GM19438 (cell line): ENCODE results near the gene ZCWPW1.
"Not testable (repeated sequence)": the region's sequence is repeated elsewhere in the genome, so short reads cannot be mapped to it uniquely, and the experiment has no call there.

Experiments
- ATAC-seq: cut with Tn5 transposase; IDR thresholded peaks from one replicate; pipeline ENCODE4 v1.9.1; 2021; ENCODE audit warnings: low read depth; ENCODE audit not compliant: unreplicated experiment

The ZCWPW1 gene

GRCh38 chr7:100380196-100380595, 48.3 kb downstream of the ZCWPW1 start:
- no peak for ATAC-seq

GRCh38 chr7:100378114-100378755, 50.3 kb downstream of the ZCWPW1 start:
- ATAC-seq = no peak

- ATAC-seq = no peak
These were observed 52.4 kb downstream of the ZCWPW1 start for GRCh38 chr7:100376066-100376465.

GRCh38 chr7:100374601-100375000, 53.9 kb downstream of the ZCWPW1 start:
- ATAC-seq = no peak

GRCh38 chr7:100373870-100374598, 54.5 kb downstream of the ZCWPW1 start:
- ATAC-seq = not testable (repeated sequence)

- no peak for ATAC-seq
These were observed 55.2 kb downstream of the ZCWPW1 start, which contains the start of gene PILRA for GRCh38 chr7:100373261-100373831. Gene PILRA, plus strand, starts transcription at chr7:100373487. Its CDS starts 170 bp downstream, at chr7:100373657.

GRCh38 chr7:100372694-100373093, 55.8 kb downstream of the ZCWPW1 start:
- ATAC-seq = no peak

GRCh38 chr7:100372256-100372655, 56.2 kb downstream of the ZCWPW1 start:
- ATAC-seq = no peak

- no peak for ATAC-seq
These were observed 56.8 kb downstream of the ZCWPW1 start for GRCh38 chr7:100371561-100372171.

- no peak for ATAC-seq
These were observed 57.8 kb downstream of the ZCWPW1 start for GRCh38 chr7:100370746-100371145.

GRCh38 chr7:100370303-100370702, 58.2 kb downstream of the ZCWPW1 start:
- no peak for ATAC-seq

- peak; percentile 51 for ATAC-seq
These were observed 59.4 kb downstream of the ZCWPW1 start for GRCh38 chr7:100369105-100369504.

- ATAC-seq = no peak
These were observed 60.6 kb downstream of the ZCWPW1 start for GRCh38 chr7:100367676-100368613.

- no peak for ATAC-seq
These were observed 61.3 kb downstream of the ZCWPW1 start for GRCh38 chr7:100367251-100367620.

- ATAC-seq = no peak
These were observed 61.9 kb downstream of the ZCWPW1 start for GRCh38 chr7:100366411-100367250.

GRCh38 chr7:100365998-100366367, 62.5 kb downstream of the ZCWPW1 start:
- not testable (repeated sequence) for ATAC-seq

GRCh38 chr7:100364480-100364879, 64.0 kb downstream of the ZCWPW1 start:
- ATAC-seq = no peak

- not testable (repeated sequence) for ATAC-seq
These were observed 64.7 kb downstream of the ZCWPW1 start for GRCh38 chr7:100363797-100364196.

GRCh38 chr7:100363098-100363497, 65.4 kb downstream of the ZCWPW1 start:
- no peak for ATAC-seq
